SK-N-SH (cell line): ENCODE results near the gene AHSG. TPM values are rescaled to one million over a fixed set of nuclear protein-coding genes. Genes with fewer than 3 reads are reported as not detected.

ENCODE experiments used
- CTCF ChIA-PET: fragments of 300-600, 350-600 bp; formaldehyde crosslinking; extraction: SDS; loops from one replicate; lab custom pipeline; 2021; lab: Yijun Ruan, JAX
- POLR2A ChIA-PET: fragments of 350-600 bp; sonication (Branson Sonifier 250); formaldehyde crosslinking; extraction: SDS; loops from one replicate; lab custom pipeline; 2020; ENCODE audit warnings: antibody characterized with exemption, inconsistent platforms; lab: Yijun Ruan, JAX
- DNase-seq: peaks from one replicate; pipeline ENCODE4 v3.0.0; 2012
- H2AFZ ChIP-seq: fragments of 200-600 bp; sonication (generic); 2 replicates; pipeline ENCODE4 v1.8.1; 2016; ENCODE audit warnings: antibody characterized with exemption, mild to moderate bottlenecking, low read depth
- H3F3A ChIP-seq: fragments of 200-600 bp; sonication (generic); replicated peaks from 2 replicates; pipeline ENCODE3; 2016; ENCODE audit warnings: antibody characterized with exemption, mild to moderate bottlenecking; ENCODE audit not compliant: insufficient read depth
- H3K27ac ChIP-seq, 2 experiments: fragments of 200-500 bp in 1 of 2; fragments of 200-600 bp in 1 of 2; sonication (Bioruptor generic) in 1 of 2; sonication (generic), shearing (Covaris generic) in 1 of 2; 2 replicates each; pipeline versions ENCODE4 v1.5.1 to v1.6.1; 2014 to 2016; ENCODE audit warnings: low read depth in 2 of 2, inconsistent platforms in 1 of 2, low read length in 1 of 2, mild to moderate bottlenecking in 1 of 2, mixed read lengths in 1 of 2
- H3K27me3 ChIP-seq: fragments of 200-600 bp; sonication (generic), shearing (Covaris generic); 2 replicates; pipeline ENCODE4 v1.6.1; 2016; ENCODE audit warnings: mixed run types; ENCODE audit not compliant: insufficient read depth
- H3K36me3 ChIP-seq, 2 experiments: fragments of 200-500 bp in 1 of 2; fragments of 200-600 bp in 1 of 2; sonication (Bioruptor generic) in 1 of 2; sonication (generic) in 1 of 2; replicated peaks in 1 of 2; 2 replicates each; pipeline versions ENCODE3 to v1.5.1; 2014 to 2016; ENCODE audit warnings: low read length in 1 of 2, mild to moderate bottlenecking in 1 of 2; ENCODE audit not compliant: insufficient read depth in 2 of 2, control insufficient read depth in 1 of 2
- H3K4me1 ChIP-seq, 2 experiments: fragments of 200-500 bp in 1 of 2; fragments of 200-600 bp in 1 of 2; sonication (Bioruptor generic) in 1 of 2; sonication (generic), shearing (Covaris generic) in 1 of 2; 2 replicates each; pipeline versions ENCODE4 v1.5.1 to v1.6.1; 2014 to 2016; ENCODE audit warnings: low read depth in 1 of 2, low read length in 1 of 2, mixed run types in 1 of 2; ENCODE audit not compliant: insufficient read depth in 2 of 2, control insufficient read depth in 1 of 2
- H3K4me2 ChIP-seq: fragments of 200-600 bp; sonication (generic), shearing (Covaris generic); 2 replicates; pipeline ENCODE4 v1.6.1; 2017; ENCODE audit warnings: mixed run types
- H3K4me3 ChIP-seq, 2 experiments: fragments of 200-500 bp in 1 of 2; fragments of 200-600 bp in 1 of 2; sonication (Bioruptor generic) in 1 of 2; sonication (generic), shearing (Covaris generic) in 1 of 2; 2 replicates each; pipeline versions ENCODE4 v1.5.1 to v1.8.1; 2014 to 2016; ENCODE audit warnings: low read depth in 2 of 2, inconsistent platforms in 1 of 2, low read length in 1 of 2, mild to moderate bottlenecking in 1 of 2, mixed read lengths in 1 of 2, moderate library complexity in 1 of 2
- H3K79me2 ChIP-seq: fragments of 200-600 bp; sonication (generic); 2 replicates; pipeline ENCODE4 v1.8.1; 2017; ENCODE audit warnings: mild to moderate bottlenecking; ENCODE audit not compliant: insufficient read depth
- H3K9ac ChIP-seq: fragments of 200-600 bp; sonication (generic); 2 replicates; pipeline ENCODE4 v1.6.1; 2017; ENCODE audit warnings: mixed run types
- H3K9me2 ChIP-seq: fragments of 200-600 bp; sonication (generic); 2 replicates; pipeline ENCODE4 v1.6.1; 2017; ENCODE audit warnings: mixed run types
- H3K9me3 ChIP-seq: fragments of 200-600 bp; sonication (generic); 2 replicates; pipeline ENCODE4 v1.6.1; 2017; ENCODE audit warnings: mixed run types, mild to moderate bottlenecking, moderate library complexity
- H4K20me1 ChIP-seq: fragments of 200-600 bp; sonication (generic); 2 replicates; pipeline ENCODE4 v1.6.1; 2017; ENCODE audit warnings: mild to moderate bottlenecking, mixed run types; ENCODE audit not compliant: insufficient read depth
- FOXJ3 ChIP-seq: sonication (generic); formaldehyde crosslinking; IDR thresholded peaks from 2 replicates; pipeline ENCODE4 v1.5.1; 2020; ENCODE audit warnings: mild to moderate bottlenecking, missing genetic modification reagents
- GABPA ChIP-seq: IDR thresholded peaks from 2 replicates; pipeline ENCODE4 v1.4.0; 2012; ENCODE audit warnings: low read depth, mild to moderate bottlenecking
- JUND ChIP-seq: IDR thresholded peaks from 2 replicates; pipeline ENCODE4 v1.4.0; 2012
- MAX ChIP-seq: IDR thresholded peaks from 2 replicates; pipeline ENCODE4 v1.4.0; 2012; ENCODE audit warnings: low read depth
- MEF2A ChIP-seq: IDR thresholded peaks from 2 replicates; pipeline ENCODE4 v1.4.0; 2012; ENCODE audit warnings: low read depth, borderline replicate concordance
- MXI1 ChIP-seq: IDR thresholded peaks from 2 replicates; pipeline ENCODE4 v1.6.1; 2012; ENCODE audit warnings: mild to moderate bottlenecking, low read depth, low read length, improper control_type of control experiment
- NFIC ChIP-seq: IDR thresholded peaks from 2 replicates; pipeline ENCODE4 v1.4.0; 2012; ENCODE audit warnings: borderline replicate concordance
- RAD21 ChIP-seq: IDR thresholded peaks from 2 replicates; pipeline ENCODE4 v1.6.1; 2012; ENCODE audit warnings: mild to moderate bottlenecking, low read length
- RFX5 ChIP-seq: IDR thresholded peaks from 2 replicates; pipeline ENCODE4 v1.6.1; 2012; ENCODE audit warnings: mild to moderate bottlenecking, improper control_type of control experiment, low read length
- SMC3 ChIP-seq: IDR thresholded peaks from 2 replicates; pipeline ENCODE4 v1.6.1; 2012; ENCODE audit warnings: low read depth, low read length, improper control_type of control experiment
- TAF1 ChIP-seq: IDR thresholded peaks from 2 replicates; pipeline ENCODE4 v1.6.1; 2012; ENCODE audit warnings: low read depth, mild to moderate bottlenecking, low read length, moderate library complexity, borderline replicate concordance
- TCF12 ChIP-seq: IDR thresholded peaks from 2 replicates; pipeline ENCODE4 v1.4.0; 2012
- ZBTB33 ChIP-seq: IDR thresholded peaks from 2 replicates; pipeline ENCODE4 v1.4.0; 2012; ENCODE audit warnings: low read depth, borderline replicate concordance
- WGBS: methylation state at CpG from one replicate; pipeline ENCODE4 v1.1.6; 2017; ENCODE audit warnings: low lambda C conversion rate; 5-methylcytosine and 5-hydroxymethylcytosine counted together
- polyA plus RNA-seq, 3 experiments: library from polyadenylated mRNA; depleted of rRNA; stranded (reverse); fragments of >200 nt; gene quantifications; 2 replicates each; pipeline ENCODE4 v1.2.3, GENCODE V29; 2012

Gene AHSG
- polyA plus RNA-seq, 1 of the 3 experiments (the other 2 are of a cell fraction): not detected

GRCh38 chr3:186580785-186581184 is 32.1 kb upstream of the AHSG start:
- TF ChIP-seq MAX (no peak), GABPA (no peak), TCF12 (no peak), SMC3 (no peak), FOXJ3 (CRISPR knock-in tag) (no peak), ZBTB33 (no peak), NFIC (no peak), TAF1 (no peak), RAD21 (no peak), MEF2A (no peak), MXI1 (no peak), JUND (no peak), RFX5 (no peak)
- no peak overlapping the region for H3K4me2 ChIP-seq
- no peak overlapping the region for H2AFZ ChIP-seq
- 89% methylated on average over 3 of the region's 3 CpGs for WGBS
- H3K9ac ChIP-seq: no peak overlapping the region
- no peaks in the 10 kb centered on the region for H3F3A ChIP-seq
- no peaks in the 10 kb centered on the region for H3K79me2 ChIP-seq
- no peak overlapping the region for H3K4me3 ChIP-seq
- H4K20me1 ChIP-seq: no peaks in the 10 kb centered on the region
- H3K36me3 ChIP-seq: peaks cover 62 to 97% of the 10 kb centered on the region in 2 experiments
- POLR2A ChIA-PET: no interaction called here
- H3K27ac ChIP-seq: no peak overlapping the region
- no peaks in the 10 kb centered on the region for H3K9me3 ChIP-seq
- no peaks in the 10 kb centered on the region for H3K4me1 ChIP-seq
- H3K27me3 ChIP-seq: no peaks in the 10 kb centered on the region
- CTCF ChIA-PET: interaction anchor here (0.8 to 8.2 kb wide), 3 partner anchors 9 to 241 kb away, joined by 3 to 52 read pairs (median 4); partner anchors contain the start of gene AHSG
- no peak for DNase-seq
- H3K9me2 ChIP-seq: no peaks in the 10 kb centered on the region

- H3K9me2 ChIP-seq: no peaks in the 10 kb centered on the region
- WGBS: 87% methylated on average over 6 of the region's 6 CpGs
- no peak overlapping the region for H3K27ac ChIP-seq
- no peaks in the 10 kb centered on the region for H4K20me1 ChIP-seq
- no peak overlapping the region for H3K4me3 ChIP-seq
- no peak for DNase-seq
- no peaks in the 10 kb centered on the region for H3K79me2 ChIP-seq
- no peaks in the 10 kb centered on the region for H3K9me3 ChIP-seq
- no peaks in the 10 kb centered on the region for H3K27me3 ChIP-seq
- ChIA-PET POLR2A (no interaction called here), CTCF (interaction anchor here (2.9 to 8.2 kb wide), 2 partner anchors 33 to 239 kb away, joined by 11 to 52 read pairs; partner anchors contain the start of gene AHSG)
- H3K4me1 ChIP-seq: no peaks in the 10 kb centered on the region
- H3K36me3 ChIP-seq: peaks cover 53 to 84% of the 10 kb centered on the region in 2 experiments
- H2AFZ ChIP-seq: no peak overlapping the region
- H3K4me2 ChIP-seq: no peak overlapping the region
- no peak for TF ChIP-seq TAF1
- TF ChIP-seq FOXJ3 (CRISPR knock-in tag): no peak
- TF ChIP-seq, all 33 proteins: peak for 0
- Histone ChIP-seq H3K9ac (no peak overlapping the region), H3F3A (no peaks in the 10 kb centered on the region)
Measured at GRCh38 chr3:186582541-186582940, 30.3 kb upstream of the AHSG start.
